Uterus (tissue), 4 donors: Measurements from ENCODE around the gene RAP1GAP. TPM values are rescaled to one million over a fixed set of nuclear protein-coding genes. Genes with fewer than 3 reads are reported as not detected.
A peak's percentile ranks its signal among the peaks of the same experiment; 100 is the strongest.

ENCODE experiments used
- DNase-seq, 2 donors: peaks; one replicate each; pipeline ENCODE4 v3.0.0-alpha.2; 2019 to 2020
- H3K27ac ChIP-seq, 2 donors: fragments of 200-600 bp; sonication (generic); 1 replicate in 1 of 2; 2 replicates in 1 of 2; pipeline ENCODE4 v1.5.1; 2016 to 2018
- H3K27me3 ChIP-seq, 2 donors: fragments of 200-600 bp; sonication (generic); one replicate each; pipeline ENCODE4 v1.5.1; 2018 to 2019; ENCODE audit warnings: control low read depth in 1 of 2
- H3K36me3 ChIP-seq, 2 donors: fragments of 200-600 bp; sonication (generic); one replicate each; pipeline ENCODE4 v1.5.1; 2019; ENCODE audit warnings: control low read depth in 1 of 2
- H3K4me1 ChIP-seq, 2 donors: fragments of 200-600 bp; sonication (generic); one replicate each; pipeline ENCODE4 v1.5.1; 2018 to 2019; ENCODE audit warnings: control low read depth in 1 of 2
- H3K4me3 ChIP-seq, 2 donors: fragments of 200-600 bp; sonication (generic); 1 replicate in 1 of 2; 2 replicates in 1 of 2; pipeline ENCODE4 v1.5.1; 2018 to 2019; ENCODE audit warnings: mild to moderate bottlenecking in 1 of 2
- H3K9me3 ChIP-seq, 2 donors: fragments of 200-600 bp; sonication (generic); one replicate each; pipeline ENCODE4 v1.5.1; 2019; ENCODE audit warnings: control low read depth in 1 of 2
- POLR2A ChIP-seq, 2 donors: fragments of 450-650 bp; IDR thresholded peaks; one replicate each; pipeline ENCODE4 v1.6.1; 2016; ENCODE audit warnings: antibody characterized with exemption in 2 of 2, mild to moderate bottlenecking in 1 of 2, moderate library complexity in 1 of 2
- intact Hi-C: fragments of 100-400 bp; cut with DNase I; formaldehyde crosslinking; loops from one replicate; pipeline ENCODE4 v1.15.1; 2023; ENCODE audit warnings: low total_unique reads
- total RNA-seq, 4 donors: library from RNA; depleted of rRNA in 3 of 4; stranded (reverse); fragments of >200 nt in 3 of 4; gene quantifications; one replicate each; pipeline versions ENCODE4 v1.1.0 to v1.2.4, GENCODE V29; 2014 to 2023
- TF ChIP-seq, protein P1 (sequence below), 4 experiments: fragments of 200-600 bp in 2 of 4; fragments of 450-650 bp in 2 of 4; sonication (generic) in 2 of 4; IDR thresholded peaks; one replicate each; pipeline ENCODE4 v1.5.1; 2016 to 2019; ENCODE audit warnings: antibody characterized with exemption in 4 of 4, mild to moderate bottlenecking in 2 of 4, moderate library complexity in 1 of 4
- donor health status: DM: yes; HTN: yes; CAD: no.

The RAP1GAP gene
- total RNA-seq, 4 donors from 2014 or later: 0.18 to 6.9 TPM; not detected in 2

DNA sequence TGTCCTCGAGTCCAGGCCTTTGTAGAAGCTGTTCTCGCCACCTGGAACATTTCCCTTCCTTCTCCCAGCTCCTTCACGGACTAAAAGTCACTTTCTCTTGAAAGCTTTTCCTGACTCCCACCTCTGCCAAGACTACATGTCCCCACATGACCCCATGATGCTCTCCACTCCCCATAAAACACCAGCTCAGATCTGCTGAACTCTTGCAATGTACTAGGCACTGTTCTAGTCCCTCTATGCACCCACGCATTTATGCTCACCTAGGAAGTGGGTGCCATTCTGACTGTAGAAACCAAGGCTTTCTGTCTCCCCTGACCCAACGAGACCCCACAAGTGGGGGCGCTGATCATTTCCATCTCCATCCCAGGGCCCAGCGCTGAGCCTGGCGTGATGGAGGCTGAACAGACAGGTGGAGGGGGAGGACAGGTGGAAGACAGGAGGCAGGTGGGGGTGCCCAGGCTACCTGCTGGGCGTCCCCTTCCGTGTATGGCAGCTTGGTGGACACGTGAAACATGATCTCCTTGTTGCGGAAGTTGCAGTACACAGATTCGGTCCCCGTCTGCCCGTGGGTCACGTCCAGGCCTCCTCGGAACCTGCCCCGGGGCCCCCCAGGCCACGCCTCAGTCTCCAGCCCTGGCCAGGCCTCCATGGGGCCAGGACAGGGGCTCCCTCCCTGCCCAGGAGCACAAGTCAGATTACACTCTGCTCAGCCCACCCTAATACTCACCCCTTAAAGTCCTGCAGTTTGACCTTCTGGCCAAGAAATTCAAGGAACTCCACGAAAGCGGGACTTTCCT, 58.0 kb downstream of the RAP1GAP start:
- no peaks in the 10 kb centered on the region for H3K4me1 ChIP-seq
- no peak overlapping the region for H3K4me3 ChIP-seq
- no peak for DNase-seq
- TF ChIP-seq, protein P1, sequence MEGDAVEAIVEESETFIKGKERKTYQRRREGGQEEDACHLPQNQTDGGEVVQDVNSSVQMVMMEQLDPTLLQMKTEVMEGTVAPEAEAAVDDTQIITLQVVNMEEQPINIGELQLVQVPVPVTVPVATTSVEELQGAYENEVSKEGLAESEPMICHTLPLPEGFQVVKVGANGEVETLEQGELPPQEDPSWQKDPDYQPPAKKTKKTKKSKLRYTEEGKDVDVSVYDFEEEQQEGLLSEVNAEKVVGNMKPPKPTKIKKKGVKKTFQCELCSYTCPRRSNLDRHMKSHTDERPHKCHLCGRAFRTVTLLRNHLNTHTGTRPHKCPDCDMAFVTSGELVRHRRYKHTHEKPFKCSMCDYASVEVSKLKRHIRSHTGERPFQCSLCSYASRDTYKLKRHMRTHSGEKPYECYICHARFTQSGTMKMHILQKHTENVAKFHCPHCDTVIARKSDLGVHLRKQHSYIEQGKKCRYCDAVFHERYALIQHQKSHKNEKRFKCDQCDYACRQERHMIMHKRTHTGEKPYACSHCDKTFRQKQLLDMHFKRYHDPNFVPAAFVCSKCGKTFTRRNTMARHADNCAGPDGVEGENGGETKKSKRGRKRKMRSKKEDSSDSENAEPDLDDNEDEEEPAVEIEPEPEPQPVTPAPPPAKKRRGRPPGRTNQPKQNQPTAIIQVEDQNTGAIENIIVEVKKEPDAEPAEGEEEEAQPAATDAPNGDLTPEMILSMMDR (IDR thresholded peaks at IDR 0.05): no peak
- TF ChIP-seq POLR2A (IDR thresholded peaks at IDR 0.05): no peak
- H3K36me3 ChIP-seq: no peaks in the 10 kb centered on the region
- H3K27me3 ChIP-seq: no peaks in the 10 kb centered on the region
- H3K27ac ChIP-seq: no peak overlapping the region
- intact Hi-C loops: no loop called here
- H3K9me3 ChIP-seq: no peaks in the 10 kb centered on the region

DNA sequence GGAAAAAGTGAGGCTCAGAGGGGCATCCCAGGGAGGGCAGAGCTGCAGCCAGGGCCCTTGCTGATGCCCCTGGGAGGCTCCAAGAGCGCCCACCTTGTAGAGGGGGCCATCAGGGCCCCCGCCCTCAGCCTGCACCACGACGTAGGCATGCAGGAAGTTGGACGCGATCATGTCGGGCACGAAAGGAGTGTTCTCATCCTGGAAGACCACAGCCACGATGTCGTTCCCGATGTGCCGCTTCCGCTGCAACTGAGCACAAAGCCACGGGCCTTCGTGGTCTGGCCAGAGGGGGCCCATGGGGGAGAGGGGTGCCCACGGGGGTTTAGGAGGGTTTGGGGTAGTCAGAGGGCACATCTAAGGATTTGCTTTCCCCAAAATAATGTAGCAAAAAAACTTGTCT, 59.1 kb downstream of the RAP1GAP start:
- no peak overlapping the region for H3K27ac ChIP-seq

DNA sequence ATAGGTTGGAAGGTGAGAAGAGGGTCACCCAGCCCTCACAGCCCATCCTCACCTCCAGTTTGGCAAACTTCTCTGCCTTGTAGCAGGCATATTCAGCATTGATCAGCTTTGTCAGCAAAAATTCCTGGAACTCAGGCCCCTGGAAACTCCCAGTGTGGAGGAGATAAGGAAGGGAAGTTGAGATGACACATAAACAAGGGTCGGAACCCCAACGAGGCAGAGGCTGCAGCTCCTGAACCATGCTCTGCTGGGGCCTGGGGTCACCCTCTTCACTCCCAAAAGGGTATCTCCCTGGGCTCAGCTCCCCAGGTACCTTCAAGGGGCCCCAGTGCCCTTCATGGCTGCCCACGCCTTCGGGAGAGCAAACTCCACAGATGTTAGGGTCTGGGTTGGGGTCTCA, 60.4 kb downstream of the RAP1GAP start:
- TF ChIP-seq, protein P1 (IDR thresholded peaks at IDR 0.05): no peak
- no peak for TF ChIP-seq POLR2A (IDR thresholded peaks at IDR 0.05)
- Histone ChIP-seq H3K4me3 (no peak overlapping the region), H3K27ac (no peak overlapping the region), H3K9me3 (no peaks in the 10 kb centered on the region), H3K27me3 (no peaks in the 10 kb centered on the region), H3K36me3 (no peaks in the 10 kb centered on the region), H3K4me1 (no peaks in the 10 kb centered on the region)
- intact Hi-C loops: no loop called here
- DNase-seq: no peak

More for the DNA sequence above, 59.1 kb downstream of the RAP1GAP start:
- Histone ChIP-seq H3K9me3 (no peaks in the 10 kb centered on the region), H3K27me3 (no peaks in the 10 kb centered on the region), H3K36me3 (no peaks in the 10 kb centered on the region), H3K4me1 (no peaks in the 10 kb centered on the region), H3K4me3 (no peak overlapping the region)
- TF ChIP-seq, protein P1 (IDR thresholded peaks at IDR 0.05): no peak
- TF ChIP-seq POLR2A (IDR thresholded peaks at IDR 0.05): no peak
- intact Hi-C loops: no loop called here
- DNase-seq: no peak

DNA sequence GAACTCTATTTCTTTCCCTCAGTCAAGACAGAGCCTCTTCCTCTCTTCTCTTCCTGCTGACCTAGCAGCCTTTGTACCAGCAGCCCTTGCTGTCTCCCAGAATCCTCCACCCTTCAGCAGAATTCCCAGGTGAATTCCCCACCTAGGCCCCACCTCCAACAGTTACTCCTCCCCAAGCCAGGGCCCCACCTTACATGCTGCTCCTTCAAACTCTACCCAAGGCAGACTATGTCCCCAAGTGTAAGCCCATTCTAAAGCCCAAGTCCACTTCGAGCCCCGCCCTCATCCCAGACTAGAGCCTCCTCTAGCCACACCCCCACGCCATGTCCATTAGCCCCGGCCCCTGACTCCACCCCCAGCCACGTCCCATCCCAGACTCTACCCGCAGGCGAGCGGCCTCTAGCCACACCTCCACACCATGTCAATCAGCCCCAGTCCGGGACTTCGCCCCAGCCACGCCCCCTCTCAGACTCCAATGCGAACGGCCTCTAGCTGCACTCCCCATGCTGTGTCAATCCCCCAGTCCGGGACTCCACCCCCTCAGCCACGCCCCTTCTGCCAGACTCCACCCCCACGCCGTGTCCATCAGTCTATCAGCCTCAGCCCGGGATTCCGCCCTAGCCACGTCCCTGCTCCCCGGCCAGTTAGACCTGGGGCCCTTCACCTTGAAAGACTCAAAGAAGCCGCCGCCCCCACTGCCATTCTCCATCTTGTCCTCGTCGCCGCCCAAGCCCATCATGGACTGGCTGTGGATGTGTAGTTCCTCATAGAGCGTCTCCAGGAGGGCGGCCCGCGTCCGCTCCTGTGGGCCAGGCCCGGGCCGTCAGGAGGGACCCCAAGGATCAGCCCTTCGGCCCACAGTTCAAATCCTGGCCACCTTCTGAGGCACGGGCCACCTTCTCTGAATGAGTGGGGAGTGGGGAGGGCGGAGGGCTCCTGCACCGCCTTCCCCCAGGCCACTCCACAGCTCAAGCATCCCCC, 61.3 kb downstream of the RAP1GAP start:
- H3K27ac ChIP-seq: no peak overlapping the region
- TF ChIP-seq, protein P1 (IDR thresholded peaks at IDR 0.05): no peak
- no peak for TF ChIP-seq POLR2A (IDR thresholded peaks at IDR 0.05)
- no peaks in the 10 kb centered on the region for H3K9me3 ChIP-seq
- no peaks in the 10 kb centered on the region for H3K36me3 ChIP-seq
- no peaks in the 10 kb centered on the region for H3K4me1 ChIP-seq
- H3K4me3 ChIP-seq: no peak overlapping the region
- DNase-seq: peak; percentile 55 to 57
- intact Hi-C loops: no loop called here
- H3K27me3 ChIP-seq: no peaks in the 10 kb centered on the region
